ENCODE data around the gene DEF6.
"Not testable (repeated sequence)": the region's sequence is repeated elsewhere in the genome, so short reads cannot be mapped to it uniquely, and the experiment has no call there.

GRCh38 chr6:35328965-35329364, 31.3 kb downstream of the DEF6 start:
- not testable (repeated sequence) for TF ChIP-seq CTCF, POLR2A, POLR2AphosphoS5, EP300 (IDR thresholded peaks at IDR 0.05)
